ENCODE data around the gene SOS1. TPM values are rescaled to one million over a fixed set of nuclear protein-coding genes. Genes with fewer than 3 reads are reported as not detected.

Gene SOS1
- total and polyA plus RNA-seq, 2 of the 13 experiments (the other 11 are each of a cell fraction or from before 2014, with no cell fraction given): 20.8 to 60.4 TPM

- TF ChIP-seq ARID4A (CRISPR knock-in tag; IDR thresholded peaks at IDR 0.05; ENCODE audit: borderline replicate concordance) (peak; percentile 85), ZNF367 (CRISPR knock-in tag; IDR thresholded peaks at IDR 0.05; ENCODE audit: borderline replicate concordance) (peak; percentile 60; the same call in 1 of the 2 replicates), KLF6 (CRISPR knock-in tag; IDR thresholded peaks at IDR 0.05) (peak; percentile 78), DRAP1 (CRISPR knock-in tag; IDR thresholded peaks at IDR 0.05) (peak; percentile 82), KDM6A (CRISPR knock-in tag; IDR thresholded peaks at IDR 0.05; ENCODE audit: low read depth) (peak; percentile 56), ZNF383 (CRISPR knock-in tag; IDR thresholded peaks at IDR 0.05; ENCODE audit: borderline replicate concordance) (no peak), SKI (IDR thresholded peaks at IDR 0.05; ENCODE audit: partially characterized antibody) (peak; percentile 80), NFE2L2 (IDR thresholded peaks at IDR 0.05; ENCODE audit: low read length) (no peak), BORCS8-MEF2B (CRISPR knock-in tag; IDR thresholded peaks at IDR 0.05) (peak; percentile 92), NR1H2 (CRISPR knock-in tag; IDR thresholded peaks at IDR 0.05; ENCODE audit: borderline replicate concordance, low read depth) (peak; percentile 24; the same call in 1 of the 2 replicates), ZNF598 (CRISPR knock-in tag; IDR thresholded peaks at IDR 0.05; ENCODE audit: borderline replicate concordance) (peak; percentile 93; the same call in 1 of the 2 replicates), MLLT10 (CRISPR knock-in tag; IDR thresholded peaks at IDR 0.05) (no peak), ZBTB39 (CRISPR knock-in tag; IDR thresholded peaks at IDR 0.05) (peak; percentile 76), ZHX1 (CRISPR knock-in tag; IDR thresholded peaks at IDR 0.05; ENCODE audit: low read depth) (peak; percentile 81; the same call in 1 of the 2 replicates), ZNF224 (CRISPR knock-in tag; IDR thresholded peaks at IDR 0.05) (peak; percentile 69; the same call in 1 of the 2 replicates), TRIM24 (CRISPR knock-in tag; IDR thresholded peaks at IDR 0.05) (no peak), ELF4 (CRISPR knock-in tag; IDR thresholded peaks at IDR 0.05; ENCODE audit: borderline replicate concordance) (peak; percentile 61; the same call in 1 of the 2 replicates), NCOA5 (CRISPR knock-in tag; IDR thresholded peaks at IDR 0.05) (no peak), KLF11 (CRISPR knock-in tag; IDR thresholded peaks at IDR 0.05) (peak; percentile 95), MED13 (CRISPR knock-in tag; IDR thresholded peaks at IDR 0.05) (peak; percentile 62; the same call in 1 of the 2 replicates), SAFB2 (CRISPR knock-in tag; IDR thresholded peaks at IDR 0.05; ENCODE audit: borderline replicate concordance, low read depth) (peak; percentile 96)
These were observed at the start of gene SOS1 (continued) for GRCh38 chr2:39120771-39121522.

Measured in HepG2 (cell line).